ENCODE data around the gene SMIM24. TPM values are rescaled to one million over a fixed set of nuclear protein-coding genes. Genes with fewer than 3 reads are reported as not detected.

Gene SMIM24
- polyA plus RNA-seq, 1 donor from 2014 or later = not detected

- Histone ChIP-seq H3K9me3 (ENCODE audit: low read length) (no peaks in the 10 kb centered on the region), H3F3A (ENCODE audit: insufficient read depth, low read length, poor library complexity, severe bottlenecking) (no peaks in the 10 kb centered on the region), H3K4me2 (ENCODE audit: low read length) (no peak overlapping the region), H3K27me3 (ENCODE audit: insufficient read depth, low read depth, low read length) (peaks cover 7% of the 10 kb centered on the region), H3K9me2 (ENCODE audit: insufficient read depth, low read length) (no peaks in the 10 kb centered on the region), H3K4me3 (ENCODE audit: low read length) (no peak overlapping the region), H3K79me2 (replicated peaks; ENCODE audit: insufficient read depth, low read length) (no peaks in the 10 kb centered on the region), H3K27ac (ENCODE audit: low read length) (no peak overlapping the region), H2AFZ (ENCODE audit: low read depth, low read length) (no peak overlapping the region), H3K36me3 (ENCODE audit: insufficient read depth, low read length) (no peaks in the 10 kb centered on the region), H4K20me1 (ENCODE audit: insufficient read depth) (no peaks in the 10 kb centered on the region), H3K9ac (ENCODE audit: low read length) (no peak overlapping the region)
- TF ChIP-seq MXI1 (conservative IDR thresholded peaks at IDR 0.05; ENCODE audit: poor library complexity, severe bottlenecking) = no peak
- TF ChIP-seq CTCF (IDR thresholded peaks at IDR 0.05; ENCODE audit: poor library complexity, severe bottlenecking) = no peak
- TF ChIP-seq REST (IDR thresholded peaks at IDR 0.05; ENCODE audit: borderline replicate concordance) = no peak
- TF ChIP-seq EZH2 (IDR thresholded peaks at IDR 0.05; ENCODE audit: borderline replicate concordance, insufficient read depth, low read length, poor library complexity, severe bottlenecking) = no peak
- no peak for TF ChIP-seq TAF1 (IDR thresholded peaks at IDR 0.05; ENCODE audit: low read depth)
- TF ChIP-seq RAD21 (conservative IDR thresholded peaks at IDR 0.05) = no peak
- no peak for TF ChIP-seq POLR2AphosphoS5 (IDR thresholded peaks at IDR 0.05)
- no peak for TF ChIP-seq EP300 (conservative IDR thresholded peaks at IDR 0.05; ENCODE audit: poor library complexity, severe bottlenecking)
- TF ChIP-seq SMC3 (conservative IDR thresholded peaks at IDR 0.05; ENCODE audit: poor library complexity) = no peak
These were observed 3.5 kb downstream of the SMIM24 start for GRCh38 chr19:3476830-3477229.

- no peak overlapping the region for H3K9ac ChIP-seq (ENCODE audit: low read length)
These were observed 4.9 kb downstream of the SMIM24 start for GRCh38 chr19:3475449-3475848.

More at GRCh38 chr19:3475449-3475848, 4.9 kb downstream of the SMIM24 start:
- Histone ChIP-seq H3K27me3 (ENCODE audit: insufficient read depth, low read depth, low read length) (peaks cover 7% of the 10 kb centered on the region), H3K9me3 (ENCODE audit: low read length) (no peaks in the 10 kb centered on the region), H3K79me2 (replicated peaks; ENCODE audit: insufficient read depth, low read length) (no peaks in the 10 kb centered on the region), H4K20me1 (ENCODE audit: insufficient read depth) (no peaks in the 10 kb centered on the region), H3F3A (ENCODE audit: insufficient read depth, low read length, poor library complexity, severe bottlenecking) (no peaks in the 10 kb centered on the region), H3K9me2 (ENCODE audit: insufficient read depth, low read length) (no peaks in the 10 kb centered on the region), H3K27ac (ENCODE audit: low read length) (no peak overlapping the region), H3K4me2 (ENCODE audit: low read length) (no peak overlapping the region), H3K36me3 (ENCODE audit: insufficient read depth, low read length) (no peaks in the 10 kb centered on the region), H2AFZ (ENCODE audit: low read depth, low read length) (no peak overlapping the region), H3K4me3 (ENCODE audit: low read length) (no peak overlapping the region)
- TF ChIP-seq EP300 (conservative IDR thresholded peaks at IDR 0.05; ENCODE audit: poor library complexity, severe bottlenecking) (no peak), MXI1 (conservative IDR thresholded peaks at IDR 0.05; ENCODE audit: poor library complexity, severe bottlenecking) (no peak), POLR2AphosphoS5 (IDR thresholded peaks at IDR 0.05) (no peak), RAD21 (conservative IDR thresholded peaks at IDR 0.05) (no peak), REST (IDR thresholded peaks at IDR 0.05; ENCODE audit: borderline replicate concordance) (no peak), EZH2 (IDR thresholded peaks at IDR 0.05; ENCODE audit: borderline replicate concordance, insufficient read depth, low read length, poor library complexity, severe bottlenecking) (no peak), SMC3 (conservative IDR thresholded peaks at IDR 0.05; ENCODE audit: poor library complexity) (no peak), CTCF (IDR thresholded peaks at IDR 0.05; ENCODE audit: poor library complexity, severe bottlenecking) (no peak), TAF1 (IDR thresholded peaks at IDR 0.05; ENCODE audit: low read depth) (no peak)
